BLaER1 treated with 17β-estradiol and CSF1 and Interleukin-3, amounts not matched to agents 10 nM and 100 nM (cell line): ENCODE results near the gene ZNF580.

Experiments
- H3K27ac ChIP-seq, 11 experiments: shearing (Covaris generic); formaldehyde crosslinking; 2 replicates each; pipeline ENCODE4 v1.8.1; 2022
- H3K27me3 ChIP-seq, 11 experiments: shearing (Covaris generic); formaldehyde crosslinking; 2 replicates each; pipeline ENCODE4 v1.8.1; 2022
- H3K36me3 ChIP-seq, 11 experiments: shearing (Covaris generic); formaldehyde crosslinking; 2 replicates each; pipeline ENCODE4 v1.8.1; 2022
- H3K4me1 ChIP-seq, 10 experiments: shearing (Covaris generic); formaldehyde crosslinking; 2 replicates each; pipeline ENCODE4 v1.8.1; 2022
- H3K4me2 ChIP-seq, 11 experiments: shearing (Covaris generic); formaldehyde crosslinking; 2 replicates each; pipeline ENCODE4 v1.8.1; 2022
- H3K4me3 ChIP-seq, 10 experiments: shearing (Covaris generic); formaldehyde crosslinking; 2 replicates each; pipeline ENCODE4 v1.8.1; 2022
- H3K9ac ChIP-seq, 11 experiments: shearing (Covaris generic); formaldehyde crosslinking; 2 replicates each; pipeline ENCODE4 v1.8.1; 2022
- H3K9me3 ChIP-seq, 11 experiments: shearing (Covaris generic); formaldehyde crosslinking; replicated peaks in 1 of 11; 2 replicates each; pipeline ENCODE4 v1.8.1; 2022
- H4K20me1 ChIP-seq, 11 experiments: shearing (Covaris generic); formaldehyde crosslinking; 2 replicates each; pipeline ENCODE4 v1.8.1; 2022
- Cebpa-rat ChIP-seq, 11 experiments: shearing (Covaris generic); IDR thresholded peaks; 2 replicates each; pipeline ENCODE4 v1.8.1; 2022

ZNF580 gene

DNA sequence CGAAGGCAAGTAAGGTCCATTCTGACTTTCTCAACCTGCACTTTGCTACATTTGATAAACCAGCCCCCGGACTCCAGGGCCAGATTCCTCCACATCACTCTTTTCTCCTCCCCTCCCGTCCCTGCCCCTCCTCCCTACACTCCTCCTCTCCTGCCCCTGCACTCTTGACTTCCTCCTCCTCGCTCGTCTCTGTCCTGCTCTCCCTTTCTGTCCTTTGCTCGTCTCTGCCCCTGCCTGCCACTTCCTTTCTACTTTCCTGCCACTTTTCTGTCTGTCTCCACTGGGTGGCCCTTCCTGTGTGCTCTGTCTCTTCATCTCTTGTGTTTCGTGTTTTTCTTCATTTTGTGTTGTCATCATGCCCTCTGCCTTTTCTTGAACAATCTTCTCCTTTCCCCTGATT lies 21.0 kb downstream of the ZNF580 start:
- H3K9ac ChIP-seq, result peak overlapping the region; percentile 8 to 100 (median 69); a peak in 13 of 22 replicates
- H3K4me1 ChIP-seq, result peaks cover 49 to 64% (median 53%) of the 10 kb centered on the region in 10 experiments
- H3K27ac ChIP-seq, result peak overlapping the region in 9 of 11 experiments; percentile 25 to 56 (median 45); a peak in 12 of 22 replicates
- H4K20me1 ChIP-seq, result peaks cover 96 to 100% (median 99%) of the 10 kb centered on the region in 11 experiments
- 0 out of 20 replicates have a peak overlapping the region, but pooled peaks of 1 of the 10 experiments have one; percentile 17 for H3K4me3 ChIP-seq
- H3K4me2 ChIP-seq, result peak overlapping the region; percentile 55 to 100 (median 98); a peak in 18 of 22 replicates
- no peaks in the 10 kb centered on the region for H3K27me3 ChIP-seq
- no peak for TF ChIP-seq Cebpa-rat (IDR thresholded peaks at IDR 0.05)
- no peaks in the 10 kb centered on the region for H3K9me3 ChIP-seq
- H3K36me3 ChIP-seq, result peaks cover 78 to 94% (median 89%) of the 10 kb centered on the region in 11 experiments

DNA sequence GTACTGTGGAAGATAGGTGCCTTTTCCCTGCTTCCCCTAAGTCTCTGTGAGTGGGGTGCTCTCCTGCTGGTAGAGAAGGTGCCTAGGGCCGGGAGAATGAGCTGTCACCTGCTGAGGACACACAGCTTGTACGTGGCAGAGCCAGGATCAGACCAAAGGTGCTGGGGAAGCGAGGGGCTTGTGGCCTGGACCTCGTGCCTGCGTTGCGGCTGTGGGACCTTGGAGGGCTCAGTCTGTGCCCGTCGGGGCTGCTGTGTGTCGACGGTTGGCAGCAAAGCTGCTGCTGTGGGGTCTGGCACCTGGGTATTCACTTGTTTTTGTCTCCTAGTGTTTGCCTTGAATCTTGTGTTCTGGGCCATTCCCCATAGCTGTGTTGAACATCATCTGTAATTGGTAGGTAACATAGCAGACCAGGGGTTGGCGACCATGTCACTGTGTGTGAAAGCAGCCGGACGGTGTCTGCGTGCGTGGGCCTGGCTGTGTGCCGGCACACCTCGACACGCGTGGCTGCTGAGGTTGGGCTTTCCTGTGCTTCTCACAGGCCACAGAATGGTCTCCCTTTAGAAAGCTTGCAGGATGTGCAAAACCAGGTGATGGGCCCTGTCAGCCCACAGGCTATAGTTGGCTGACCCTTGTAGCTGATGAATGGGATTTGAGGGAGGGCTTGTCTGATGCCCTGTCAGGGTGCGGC lies 23.2 kb downstream of the ZNF580 start:
- H4K20me1 ChIP-seq, result peaks cover 96 to 100% (median 99%) of the 10 kb centered on the region in 11 experiments
- no peak overlapping the region for H3K4me2 ChIP-seq
- peak overlapping the region in 1 of 11 experiments; percentile 1; a peak in 1 of 22 replicates for H3K9ac ChIP-seq
- H3K4me3 ChIP-seq, result no peak overlapping the region
- H3K36me3 ChIP-seq, result peaks cover 90 to 99% (median 98%) of the 10 kb centered on the region in 11 experiments
- H3K4me1 ChIP-seq, result peaks cover 28 to 42% (median 31%) of the 10 kb centered on the region in 10 experiments
- H3K27ac ChIP-seq, result no peak overlapping the region
- no peak for TF ChIP-seq Cebpa-rat (IDR thresholded peaks at IDR 0.05)
- no peaks in the 10 kb centered on the region for H3K9me3 ChIP-seq
- no peaks in the 10 kb centered on the region for H3K27me3 ChIP-seq

DNA sequence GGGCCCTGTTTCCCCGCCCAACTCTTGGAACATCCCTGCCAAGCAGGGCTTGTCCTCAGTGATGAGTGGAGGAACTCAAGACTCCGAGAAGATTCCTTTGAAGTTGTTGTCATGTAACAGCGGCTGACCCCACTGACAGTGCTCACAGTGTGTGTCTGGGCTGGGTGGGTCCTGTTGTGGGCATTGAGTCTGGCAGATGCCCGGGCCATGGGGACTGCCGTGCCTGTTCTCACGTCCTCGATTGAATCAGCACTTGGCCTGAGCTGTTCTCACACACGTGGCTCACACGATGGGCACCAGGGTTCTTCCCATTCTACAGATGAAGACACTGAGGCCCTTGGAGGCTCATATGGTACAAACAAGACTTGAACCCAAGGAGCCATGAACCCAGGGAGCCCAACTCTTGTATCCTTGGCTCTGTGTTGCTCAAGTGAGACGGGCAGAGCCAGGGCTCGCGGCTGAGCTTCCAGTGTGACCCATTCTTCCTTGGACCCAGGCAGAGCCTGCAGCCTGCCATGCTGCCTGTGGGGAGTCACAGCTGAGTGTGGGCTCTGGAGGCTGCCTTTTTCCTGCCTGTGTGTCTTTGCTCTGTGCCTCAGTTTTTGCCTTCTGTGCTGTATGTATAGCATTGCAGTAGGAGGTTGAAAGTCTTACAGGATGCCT lies 25.7 kb downstream of the ZNF580 start:
- no peak overlapping the region; a peak in 1 of 22 replicates for H3K27ac ChIP-seq
- no peak overlapping the region for H3K4me2 ChIP-seq
- H4K20me1 ChIP-seq, result peaks cover 97 to 100% (median 99%) of the 10 kb centered on the region in 11 experiments

GRCh38 chr19:55667006-55667381 lies 26.2 kb downstream of the ZNF580 start:
- Histone ChIP-seq H3K27me3 (no peaks in the 10 kb centered on the region), H4K20me1 (peaks cover 97 to 100% (median 99%) of the 10 kb centered on the region in 11 experiments)
- no peak for TF ChIP-seq Cebpa-rat (IDR thresholded peaks at IDR 0.05)

More for the DNA sequence above, 25.7 kb downstream of the ZNF580 start:
- peaks cover 91 to 99% (median 96%) of the 10 kb centered on the region in 11 experiments for H3K36me3 ChIP-seq
- H3K9me3 ChIP-seq, result no peaks in the 10 kb centered on the region
- no peaks in the 10 kb centered on the region for H3K27me3 ChIP-seq
- H3K9ac ChIP-seq, result 0 out of 22 replicates have a peak overlapping the region, but pooled peaks of 1 of the 11 experiments have one; percentile 26
- H3K4me1 ChIP-seq, result peaks cover 15 to 31% (median 20%) of the 10 kb centered on the region in 10 experiments
- no peak for TF ChIP-seq Cebpa-rat (IDR thresholded peaks at IDR 0.05)
- no peak overlapping the region for H3K4me3 ChIP-seq

DNA sequence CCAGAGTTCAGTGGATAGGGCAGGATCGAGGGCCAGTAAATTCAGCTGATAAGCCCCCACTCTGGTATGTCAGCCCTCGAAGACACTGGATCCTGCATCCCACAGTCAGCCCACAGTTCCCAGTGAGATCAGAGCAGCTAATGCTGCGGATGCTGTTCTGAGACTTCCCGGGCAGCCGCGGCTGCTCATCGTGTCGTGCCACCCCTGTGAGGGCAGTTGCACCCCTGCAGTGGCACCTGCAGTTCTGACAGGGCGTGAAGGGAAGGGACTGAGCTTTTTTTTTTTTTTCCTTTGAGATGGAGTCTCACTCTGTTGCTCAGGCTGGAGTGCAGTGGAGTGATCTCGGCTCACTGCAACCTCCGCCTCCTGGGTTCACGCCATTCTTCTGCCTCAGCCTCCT lies 26.7 kb downstream of the ZNF580 start:
- Histone ChIP-seq H3K4me1 (peaks cover 19 to 32% (median 24%) of the 10 kb centered on the region in 10 experiments; a peak in 19 of 20 replicates), H3K27ac (no peak overlapping the region), H3K9ac (peak overlapping the region in 1 of 11 experiments; percentile 11; a peak in 1 of 22 replicates), H3K4me3 (no peak overlapping the region), H4K20me1 (peaks cover 99 to 100% (median 100%) of the 10 kb centered on the region in 11 experiments), H3K27me3 (no peaks in the 10 kb centered on the region), H3K36me3 (peaks cover 86 to 100% (median 97%) of the 10 kb centered on the region in 11 experiments), H3K9me3 (no peaks in the 10 kb centered on the region), H3K4me2 (no peak overlapping the region)
- no peak for TF ChIP-seq Cebpa-rat (IDR thresholded peaks at IDR 0.05)

More at GRCh38 chr19:55667006-55667381, 26.2 kb downstream of the ZNF580 start:
- peaks cover 86 to 99% (median 96%) of the 10 kb centered on the region in 11 experiments for H3K36me3 ChIP-seq
- no peaks in the 10 kb centered on the region for H3K9me3 ChIP-seq
- peak overlapping the region in 1 of 11 experiments; percentile 26; a peak in 1 of 22 replicates for H3K9ac ChIP-seq
- H3K4me1 ChIP-seq, result peaks cover 15 to 31% (median 19%) of the 10 kb centered on the region in 10 experiments
- no peak overlapping the region for H3K4me2 ChIP-seq
- H3K4me3 ChIP-seq, result no peak overlapping the region
- no peak overlapping the region for H3K27ac ChIP-seq

DNA sequence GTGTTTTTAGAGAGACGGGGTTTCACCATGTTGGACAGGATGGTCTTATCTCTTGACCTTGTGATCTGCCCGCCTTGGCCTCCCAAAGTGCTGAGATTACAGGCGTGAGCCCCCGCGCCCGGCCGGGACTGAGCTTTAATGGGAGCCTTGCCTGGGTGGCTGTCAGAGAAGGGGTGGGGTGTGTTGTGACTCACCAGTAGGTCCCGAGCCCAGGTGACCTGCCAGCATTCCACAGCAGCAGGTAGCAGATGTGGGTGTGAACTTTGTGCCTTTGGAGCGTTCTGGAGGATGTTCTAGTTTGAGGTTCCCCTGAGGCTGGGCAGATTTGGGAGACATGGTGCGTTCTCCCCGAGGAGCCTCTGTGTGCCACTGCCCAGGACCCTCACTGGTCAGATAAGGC lies 27.2 kb downstream of the ZNF580 start:
- peaks cover 85 to 100% (median 97%) of the 10 kb centered on the region in 11 experiments for H3K36me3 ChIP-seq
- no peak overlapping the region for H3K27ac ChIP-seq
- H3K9ac ChIP-seq, result no peak overlapping the region
- no peak overlapping the region for H3K4me3 ChIP-seq
- peaks cover 14 to 32% (median 28%) of the 10 kb centered on the region in 10 experiments; a peak in 19 of 20 replicates for H3K4me1 ChIP-seq
- no peak overlapping the region for H3K4me2 ChIP-seq
- H4K20me1 ChIP-seq, result peaks cover 99 to 100% (median 100%) of the 10 kb centered on the region in 11 experiments
- H3K9me3 ChIP-seq, result no peaks in the 10 kb centered on the region
- TF ChIP-seq Cebpa-rat (IDR thresholded peaks at IDR 0.05), result no peak
- H3K27me3 ChIP-seq, result no peaks in the 10 kb centered on the region

DNA sequence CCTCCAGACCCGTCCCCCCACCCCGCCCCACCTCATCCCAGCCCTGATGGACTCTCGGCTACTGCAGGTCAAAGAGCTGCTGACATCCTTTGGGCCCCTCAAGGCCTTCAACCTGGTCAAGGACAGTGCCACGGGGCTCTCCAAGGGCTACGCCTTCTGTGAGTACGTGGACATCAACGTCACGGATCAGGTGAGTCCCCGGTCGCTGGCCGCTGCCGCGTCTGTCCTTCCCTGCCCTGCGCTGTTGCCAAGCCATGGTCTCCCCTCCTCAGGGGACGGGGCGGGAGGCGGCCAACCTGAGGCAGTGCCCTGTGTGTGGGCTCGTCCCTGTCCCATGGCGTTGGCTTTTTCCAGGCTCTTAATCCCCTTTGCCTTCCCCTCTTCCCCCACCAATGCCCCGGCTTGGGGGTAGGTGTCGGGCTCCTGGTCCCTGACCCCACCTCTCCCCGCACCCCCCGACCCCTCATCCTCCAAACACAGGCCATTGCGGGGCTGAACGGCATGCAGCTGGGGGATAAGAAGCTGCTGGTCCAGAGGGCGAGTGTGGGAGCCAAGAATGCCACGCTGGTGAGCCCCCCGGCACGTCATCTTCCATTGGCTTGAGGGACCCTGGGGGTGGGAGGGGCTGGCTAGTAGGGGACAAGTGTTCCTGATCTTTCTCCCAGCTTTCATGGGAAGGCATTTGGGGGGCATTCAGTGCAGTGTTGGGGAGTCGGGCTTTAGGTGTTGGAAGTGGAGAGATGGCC lies 28.0 kb downstream of the ZNF580 start:
- Histone ChIP-seq H3K4me2 (no peak overlapping the region), H4K20me1 (peaks cover 98 to 100% (median 100%) of the 10 kb centered on the region in 11 experiments), H3K9me3 (no peaks in the 10 kb centered on the region), H3K36me3 (peaks cover 85 to 100% (median 97%) of the 10 kb centered on the region in 11 experiments), H3K4me1 (peaks cover 13 to 38% (median 35%) of the 10 kb centered on the region in 10 experiments; a peak in 19 of 20 replicates), H3K9ac (no peak overlapping the region), H3K4me3 (no peak overlapping the region), H3K27me3 (no peaks in the 10 kb centered on the region), H3K27ac (no peak overlapping the region)
- no peak for TF ChIP-seq Cebpa-rat (IDR thresholded peaks at IDR 0.05)

DNA sequence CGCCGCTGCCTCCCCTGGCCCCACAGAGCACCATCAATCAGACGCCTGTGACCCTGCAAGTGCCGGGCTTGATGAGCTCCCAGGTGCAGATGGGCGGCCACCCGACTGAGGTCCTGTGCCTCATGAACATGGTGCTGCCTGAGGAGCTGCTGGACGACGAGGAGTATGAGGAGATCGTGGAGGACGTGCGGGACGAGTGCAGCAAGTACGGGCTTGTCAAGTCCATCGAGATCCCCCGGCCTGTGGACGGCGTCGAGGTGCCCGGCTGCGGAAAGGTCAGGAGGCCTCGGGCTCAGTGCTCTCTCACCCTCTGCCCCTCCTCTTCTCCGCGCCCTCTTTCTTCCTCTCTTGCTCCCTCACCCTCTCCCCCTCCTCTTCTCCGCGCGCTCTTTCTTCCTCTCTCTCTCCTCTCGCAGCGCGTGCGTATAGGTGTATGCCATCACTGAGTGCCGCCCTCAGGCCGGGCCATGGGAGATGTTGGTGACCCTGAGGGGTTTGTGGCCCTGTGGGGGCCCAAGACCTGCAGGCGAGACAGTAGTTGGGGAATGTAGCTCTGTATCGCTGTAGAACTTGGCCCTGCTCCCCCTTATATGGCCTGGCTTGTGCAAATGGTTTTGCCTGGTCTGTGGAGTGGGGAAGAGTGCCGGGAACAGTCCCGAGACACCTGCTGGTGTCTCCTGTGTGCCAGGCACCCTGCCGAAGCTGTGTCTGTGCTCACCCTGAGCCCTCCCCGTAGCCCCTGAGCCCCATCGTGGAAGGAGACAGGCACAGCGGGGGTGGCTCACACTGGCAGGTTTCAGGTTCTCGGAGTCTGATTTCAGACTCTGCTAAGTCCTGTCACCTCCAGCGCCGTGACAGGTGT lies 28.8 kb downstream of the ZNF580 start:
- H3K4me2 ChIP-seq, result 0 out of 22 replicates have a peak overlapping the region, but pooled peaks of 1 of the 11 experiments have one; percentile 9
- peaks cover 91 to 98% (median 97%) of the 10 kb centered on the region in 11 experiments for H4K20me1 ChIP-seq
- H3K27ac ChIP-seq, result no peak overlapping the region
- no peaks in the 10 kb centered on the region for H3K27me3 ChIP-seq
- H3K36me3 ChIP-seq, result peaks cover 76 to 97% (median 94%) of the 10 kb centered on the region in 11 experiments
- no peaks in the 10 kb centered on the region for H3K9me3 ChIP-seq
- TF ChIP-seq Cebpa-rat (IDR thresholded peaks at IDR 0.05), result no peak
- no peak overlapping the region for H3K9ac ChIP-seq
- H3K4me3 ChIP-seq, result no peak overlapping the region
- H3K4me1 ChIP-seq, result peaks cover 18 to 43% (median 39%) of the 10 kb centered on the region in 10 experiments; a peak in 19 of 20 replicates
